Measurements from ENCODE around the gene HTR1E. TPM values are rescaled to one million over a fixed set of nuclear protein-coding genes. Genes with fewer than 3 reads are reported as not detected.

HTR1E gene
- total RNA-seq, 1 experiment from 2014 or later = not detected

- ChIA-PET CTCF (no interaction called here), POLR2A (ENCODE audit: low non-redundant PET) (no interaction called here)
- Histone ChIP-seq H3K27ac (ENCODE audit: low read depth, low read length, poor library complexity, severe bottlenecking) (no peak overlapping the region), H3K27me3 (replicated peaks; ENCODE audit: insufficient read depth, low read depth, low read length, poor library complexity) (peaks cover 15% of the 10 kb centered on the region), H3K4me3 (ENCODE audit: low read depth, low read length, poor library complexity, severe bottlenecking) (no peak overlapping the region), H3K4me1 (ENCODE audit: insufficient read depth, low read length, poor library complexity, severe bottlenecking) (no peaks in the 10 kb centered on the region), H3K36me3 (ENCODE audit: insufficient read depth, low read length, poor library complexity, severe bottlenecking) (no peaks in the 10 kb centered on the region), H3K9me3 (ENCODE audit: low read depth, low read length, poor library complexity, severe bottlenecking) (no peaks in the 10 kb centered on the region)
- no TSS peak for BruUV-seq (replicated peaks)
- intact Hi-C loops (cut with micrococcal nuclease; ENCODE audit: unreplicated experiment) = no loop called here
- TF ChIP-seq CTCF (conservative IDR thresholded peaks at IDR 0.05; ENCODE audit: low read depth, low read length) (no peak), EZH2 (IDR thresholded peaks at IDR 0.05; ENCODE audit: borderline replicate concordance, low read depth, low read length, poor library complexity, severe bottlenecking) (no peak)
- no peak for DNase-seq (ENCODE audit: low spot score)
Measured at GRCh38 chr6:86969573-86969972, 32.2 kb downstream of the HTR1E start.

GRCh38 chr6:86973088-86973487 lies 35.8 kb downstream of the HTR1E start:
- BruUV-seq (replicated peaks) = no TSS peak
- intact Hi-C loops (cut with micrococcal nuclease; ENCODE audit: unreplicated experiment) = no loop called here
- Histone ChIP-seq H3K9me3 (ENCODE audit: low read depth, low read length, poor library complexity, severe bottlenecking) (no peaks in the 10 kb centered on the region), H3K27me3 (replicated peaks; ENCODE audit: insufficient read depth, low read depth, low read length, poor library complexity) (peaks cover 40% of the 10 kb centered on the region), H3K4me1 (ENCODE audit: insufficient read depth, low read length, poor library complexity, severe bottlenecking) (no peaks in the 10 kb centered on the region), H3K4me3 (ENCODE audit: low read depth, low read length, poor library complexity, severe bottlenecking) (no peak overlapping the region), H3K27ac (ENCODE audit: low read depth, low read length, poor library complexity, severe bottlenecking) (no peak overlapping the region), H3K36me3 (ENCODE audit: insufficient read depth, low read length, poor library complexity, severe bottlenecking) (no peaks in the 10 kb centered on the region)
- POLR2A ChIA-PET (ENCODE audit: low non-redundant PET) = no interaction called here
- TF ChIP-seq EZH2 (IDR thresholded peaks at IDR 0.05; ENCODE audit: borderline replicate concordance, low read depth, low read length, poor library complexity, severe bottlenecking) = no peak
- TF ChIP-seq CTCF (conservative IDR thresholded peaks at IDR 0.05; ENCODE audit: low read depth, low read length) = no peak
- CTCF ChIA-PET = no interaction called here
- no peak for DNase-seq (ENCODE audit: low spot score)

GRCh38 chr6:86978251-86978650 lies 40.9 kb downstream of the HTR1E start:
- no peak for TF ChIP-seq EZH2 (IDR thresholded peaks at IDR 0.05; ENCODE audit: borderline replicate concordance, low read depth, low read length, poor library complexity, severe bottlenecking)
- TF ChIP-seq CTCF (conservative IDR thresholded peaks at IDR 0.05; ENCODE audit: low read depth, low read length) = no peak
- H3K27me3 ChIP-seq (replicated peaks; ENCODE audit: insufficient read depth, low read depth, low read length, poor library complexity) = peaks cover 37% of the 10 kb centered on the region
- no peak overlapping the region for H3K27ac ChIP-seq (ENCODE audit: low read depth, low read length, poor library complexity, severe bottlenecking)
- H3K4me3 ChIP-seq (ENCODE audit: low read depth, low read length, poor library complexity, severe bottlenecking) = no peak overlapping the region
- H3K9me3 ChIP-seq (ENCODE audit: low read depth, low read length, poor library complexity, severe bottlenecking) = no peaks in the 10 kb centered on the region
- ChIA-PET POLR2A (ENCODE audit: low non-redundant PET) (no interaction called here), CTCF (no interaction called here)
- no peak for DNase-seq (ENCODE audit: low spot score)
- intact Hi-C loops (cut with micrococcal nuclease; ENCODE audit: unreplicated experiment) = no loop called here
- no peaks in the 10 kb centered on the region for H3K36me3 ChIP-seq (ENCODE audit: insufficient read depth, low read length, poor library complexity, severe bottlenecking)
- no TSS peak for BruUV-seq (replicated peaks)
- no peaks in the 10 kb centered on the region for H3K4me1 ChIP-seq (ENCODE audit: insufficient read depth, low read length, poor library complexity, severe bottlenecking)
